ENCODE measurements around the gene SPOCK2. TPM values are rescaled to one million over a fixed set of nuclear protein-coding genes. Genes with fewer than 3 reads are reported as not detected.

The SPOCK2 gene
- total RNA-seq, 1 experiment from 2014 or later = 1.1 TPM

- Histone ChIP-seq H3K9me3 (ENCODE audit: control insufficient read depth in 1 of 2, insufficient read depth in 1 of 2, low read depth in 1 of 2, low read length in 2 of 2) (no peaks in the 10 kb centered on the region), H3K36me3 (ENCODE audit: control insufficient read depth in 1 of 2, insufficient read depth in 2 of 2, low read length in 2 of 2) (no peaks in the 10 kb centered on the region), H3K9ac (ENCODE audit: low read length) (no peak overlapping the region), H3K27me3 (ENCODE audit: insufficient read depth, low read length) (no peaks in the 10 kb centered on the region), H3K9me2 (ENCODE audit: insufficient read depth) (no peaks in the 10 kb centered on the region), H3K79me2 (ENCODE audit: insufficient read depth, low read length) (no peaks in the 10 kb centered on the region), H4K20me1 (ENCODE audit: insufficient read depth) (no peaks in the 10 kb centered on the region), H3K4me1 (ENCODE audit: control insufficient read depth in 1 of 2, insufficient read depth in 2 of 2, low read length in 2 of 2) (peaks cover 4 to 10% of the 10 kb centered on the region in 2 experiments; a peak in 2 of 4 replicates), H3K27ac (ENCODE audit: low read depth, low read length) (no peak overlapping the region), H3K4me3 (replicated peaks in 1 of 2; ENCODE audit: low read depth in 1 of 2, low read length in 2 of 2) (no peak overlapping the region), H3K4me2 (ENCODE audit: low read length) (no peak overlapping the region), H2AFZ (ENCODE audit: low read depth, low read length, poor library complexity, severe bottlenecking) (no peak overlapping the region)
- intact Hi-C loops (cut with micrococcal nuclease) = no loop called here
- TF ChIP-seq ELF1 (IDR thresholded peaks at IDR 0.05; ENCODE audit: borderline replicate concordance, low read depth) (no peak), YY1 (IDR thresholded peaks at IDR 0.05; ENCODE audit: extremely low read depth, insufficient replicate concordance, low read depth, low read length) (no peak)
- ChIA-PET CTCF (interaction anchor here (1.3 kb wide), 1 partner anchor 17 kb away, joined by 5 read pairs; no protein-coding TSS in a partner anchor), POLR2A (no interaction called here), RAD21 (ENCODE audit: low non-redundant PET in 1 of 2, low total read pairs in 2 of 2, uncharacterized antibody in 2 of 2, unreplicated experiment in 2 of 2) (no interaction called here)
- BruUV-seq (replicated peaks) = no TSS peak
- DNase-seq (ENCODE audit: low read depth, low spot score) (no peak), ATAC-seq (no peak)
These were observed 22.8 kb downstream of the SPOCK2 start for GRCh38 chr10:72065439-72066025.

- BruUV-seq (replicated peaks) = no TSS peak
- no peak overlapping the region for H3K4me3 ChIP-seq (replicated peaks in 1 of 2; ENCODE audit: low read depth in 1 of 2, low read length in 2 of 2)
- H3K27me3 ChIP-seq (ENCODE audit: insufficient read depth, low read length) = no peaks in the 10 kb centered on the region
- intact Hi-C loops (cut with micrococcal nuclease) = no loop called here
- DNase-seq (ENCODE audit: low read depth, low spot score) (no peak), ATAC-seq (peak; percentile 58)
- ChIA-PET RAD21 (ENCODE audit: low non-redundant PET in 1 of 2, low total read pairs in 2 of 2, uncharacterized antibody in 2 of 2, unreplicated experiment in 2 of 2) (no interaction called here), POLR2A (no interaction called here), CTCF (interaction anchor here (0.8 to 3.0 kb wide), 2 partner anchors 15 kb away, joined by 4 to 16 read pairs; no protein-coding TSS in a partner anchor)
- no peaks in the 10 kb centered on the region for H3K9me2 ChIP-seq (ENCODE audit: insufficient read depth)
- H3K27ac ChIP-seq (ENCODE audit: low read depth, low read length) = no peak overlapping the region
- H3K36me3 ChIP-seq (ENCODE audit: control insufficient read depth in 1 of 2, insufficient read depth in 2 of 2, low read length in 2 of 2) = no peaks in the 10 kb centered on the region
- no peaks in the 10 kb centered on the region for H4K20me1 ChIP-seq (ENCODE audit: insufficient read depth)
- H3K4me1 ChIP-seq (ENCODE audit: control insufficient read depth in 1 of 2, insufficient read depth in 2 of 2, low read length in 2 of 2) = peaks cover 4 to 10% of the 10 kb centered on the region in 2 experiments; a peak in 2 of 4 replicates
- H2AFZ ChIP-seq (ENCODE audit: low read depth, low read length, poor library complexity, severe bottlenecking) = no peak overlapping the region
- H3K9me3 ChIP-seq (ENCODE audit: control insufficient read depth in 1 of 2, insufficient read depth in 1 of 2, low read depth in 1 of 2, low read length in 2 of 2) = no peaks in the 10 kb centered on the region
- no peak overlapping the region for H3K9ac ChIP-seq (ENCODE audit: low read length)
- H3K4me2 ChIP-seq (ENCODE audit: low read length) = peak overlapping the region; percentile 32
- no peaks in the 10 kb centered on the region for H3K79me2 ChIP-seq (ENCODE audit: insufficient read depth, low read length)
- TF ChIP-seq ZNF274 (IDR thresholded peaks at IDR 0.05; ENCODE audit: low read depth, low read length) (no peak), REST (IDR thresholded peaks at IDR 0.05; ENCODE audit: low read depth) (no peak), JUND (IDR thresholded peaks at IDR 0.05) (no peak), POLR2A (IDR thresholded peaks at IDR 0.05; ENCODE audit: borderline replicate concordance, extremely low read depth, insufficient read depth, insufficient read length) (no peak), POLR2AphosphoS5 (IDR thresholded peaks at IDR 0.05; ENCODE audit: low read depth, low read length) (no peak), ELF1 (IDR thresholded peaks at IDR 0.05; ENCODE audit: borderline replicate concordance, low read depth) (no peak), CBX3 (IDR thresholded peaks at IDR 0.05; ENCODE audit: low read depth) (no peak), ATF3 (IDR thresholded peaks at IDR 0.05) (no peak), SRF (IDR thresholded peaks at IDR 0.05; ENCODE audit: low read depth) (no peak), FOSL1 (IDR thresholded peaks at IDR 0.05; ENCODE audit: low read depth) (no peak)
- TF ChIP-seq, protein P1, sequence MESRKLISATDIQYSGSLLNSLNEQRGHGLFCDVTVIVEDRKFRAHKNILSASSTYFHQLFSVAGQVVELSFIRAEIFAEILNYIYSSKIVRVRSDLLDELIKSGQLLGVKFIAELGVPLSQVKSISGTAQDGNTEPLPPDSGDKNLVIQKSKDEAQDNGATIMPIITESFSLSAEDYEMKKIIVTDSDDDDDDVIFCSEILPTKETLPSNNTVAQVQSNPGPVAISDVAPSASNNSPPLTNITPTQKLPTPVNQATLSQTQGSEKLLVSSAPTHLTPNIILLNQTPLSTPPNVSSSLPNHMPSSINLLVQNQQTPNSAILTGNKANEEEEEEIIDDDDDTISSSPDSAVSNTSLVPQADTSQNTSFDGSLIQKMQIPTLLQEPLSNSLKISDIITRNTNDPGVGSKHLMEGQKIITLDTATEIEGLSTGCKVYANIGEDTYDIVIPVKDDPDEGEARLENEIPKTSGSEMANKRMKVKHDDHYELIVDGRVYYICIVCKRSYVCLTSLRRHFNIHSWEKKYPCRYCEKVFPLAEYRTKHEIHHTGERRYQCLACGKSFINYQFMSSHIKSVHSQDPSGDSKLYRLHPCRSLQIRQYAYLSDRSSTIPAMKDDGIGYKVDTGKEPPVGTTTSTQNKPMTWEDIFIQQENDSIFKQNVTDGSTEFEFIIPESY (IDR thresholded peaks at IDR 0.05; ENCODE audit: extremely low read depth, insufficient replicate concordance, low read length) = no peak
- TF ChIP-seq, protein P2, sequence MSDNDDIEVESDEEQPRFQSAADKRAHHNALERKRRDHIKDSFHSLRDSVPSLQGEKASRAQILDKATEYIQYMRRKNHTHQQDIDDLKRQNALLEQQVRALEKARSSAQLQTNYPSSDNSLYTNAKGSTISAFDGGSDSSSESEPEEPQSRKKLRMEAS (IDR thresholded peaks at IDR 0.05) = no peak
These were observed 24.5 kb downstream of the SPOCK2 start for GRCh38 chr10:72063703-72064391.
